Parathyroid adenoma (tissue), 2 donors: Measurements from ENCODE around the gene WNT5A.

Source experiments
- H2AFZ ChIP-seq: fragments of 300-600 bp; sonication (generic); one replicate; pipeline ENCODE4 v1.7.0; 2017; ENCODE audit warnings: antibody characterized with exemption, mild to moderate bottlenecking
- H3K27ac ChIP-seq: fragments of 300-600 bp; sonication (generic); one replicate; pipeline ENCODE4 v1.7.0; 2017
- H3K27me3 ChIP-seq: fragments of 300-600 bp; sonication (generic); one replicate; pipeline ENCODE4 v1.7.0; 2017; ENCODE audit warnings: low read length; ENCODE audit not compliant: control insufficient read depth, insufficient read depth
- H3K36me3 ChIP-seq: fragments of 300-600 bp; sonication (generic); one replicate; pipeline ENCODE4 v1.7.0; 2017; ENCODE audit warnings: low read length; ENCODE audit not compliant: control insufficient read depth, insufficient read depth
- H3K4me1 ChIP-seq: fragments of 300-600 bp; sonication (generic); one replicate; pipeline ENCODE4 v1.7.0; 2017; ENCODE audit warnings: control low read depth
- H3K4me2 ChIP-seq: fragments of 300-600 bp; sonication (generic); one replicate; pipeline ENCODE4 v1.7.0; 2017; ENCODE audit warnings: low read length
- H3K4me3 ChIP-seq: fragments of 300-600 bp; sonication (generic); one replicate; pipeline ENCODE4 v1.7.0; 2017; ENCODE audit warnings: low read depth, low read length
- H3K79me2 ChIP-seq: fragments of 300-600 bp; sonication (generic); one replicate; pipeline ENCODE4 v1.7.0; 2017; ENCODE audit warnings: control low read depth
- H3K9ac ChIP-seq: fragments of 300-600 bp; sonication (generic); one replicate; pipeline ENCODE4 v1.7.0; 2017; ENCODE audit warnings: mild to moderate bottlenecking
- H3K9me3 ChIP-seq: fragments of 300-600 bp; sonication (generic); one replicate; pipeline ENCODE4 v1.7.0; 2017; ENCODE audit warnings: low read length; ENCODE audit not compliant: control insufficient read depth
- TF ChIP-seq, protein P1 (sequence below): fragments of 300-600 bp; sonication (generic); IDR thresholded peaks from one replicate; pipeline ENCODE4 v1.7.0; 2017; ENCODE audit warnings: antibody characterized with exemption, mild to moderate bottlenecking
- donor health status: primary hyperparathyroidism.

The WNT5A gene

DNA sequence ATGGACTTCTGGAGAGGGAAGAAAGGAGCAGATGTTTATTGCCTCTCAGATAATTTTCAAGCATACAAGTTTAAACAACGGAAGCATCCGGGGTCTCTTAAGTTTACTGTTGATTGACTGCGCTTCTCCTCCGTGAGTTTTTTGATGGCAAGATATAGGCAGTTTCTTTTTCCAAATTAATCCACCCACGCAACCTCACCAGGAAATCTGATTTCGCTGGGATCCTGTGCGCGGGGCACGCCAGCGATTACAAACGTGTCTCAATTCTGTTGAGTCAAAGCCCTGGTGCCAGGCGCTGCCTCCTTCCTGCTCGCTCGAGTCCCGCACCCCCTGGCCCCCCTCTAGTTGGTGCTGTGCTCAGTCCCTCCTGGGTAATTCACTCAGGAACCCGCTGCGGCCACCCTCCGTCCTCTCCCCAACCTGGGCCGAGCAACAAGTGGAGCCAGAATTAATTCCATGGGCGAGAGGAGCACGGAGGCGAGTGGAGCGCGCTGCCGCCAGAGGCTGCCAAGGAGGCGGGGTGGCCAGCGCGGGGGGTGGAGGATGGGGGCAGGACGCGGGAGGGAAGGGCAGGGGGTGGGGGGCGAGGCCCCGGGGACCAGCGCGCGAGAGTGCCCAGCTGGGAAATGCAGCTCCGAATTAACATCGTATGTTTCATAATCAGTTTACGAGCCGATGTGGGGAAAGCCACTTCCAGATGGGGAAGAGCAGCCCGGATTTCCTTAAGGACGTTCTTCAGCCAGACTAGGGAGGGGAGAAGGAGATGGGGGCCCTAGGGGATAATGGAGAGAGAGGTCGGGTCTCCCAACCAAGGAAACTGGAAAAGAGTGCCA, 6.0 kb downstream of the WNT5A start:
- Histone ChIP-seq H2AFZ (no peak overlapping the region), H3K4me2 (no peak overlapping the region), H3K27ac (no peak overlapping the region), H3K4me1 (no peaks in the 10 kb centered on the region), H3K27me3 (no peaks in the 10 kb centered on the region), H3K9me3 (no peaks in the 10 kb centered on the region), H3K79me2 (no peaks in the 10 kb centered on the region), H3K36me3 (no peaks in the 10 kb centered on the region), H3K9ac (no peak overlapping the region), H3K4me3 (no peak overlapping the region)
- TF ChIP-seq, protein P1, sequence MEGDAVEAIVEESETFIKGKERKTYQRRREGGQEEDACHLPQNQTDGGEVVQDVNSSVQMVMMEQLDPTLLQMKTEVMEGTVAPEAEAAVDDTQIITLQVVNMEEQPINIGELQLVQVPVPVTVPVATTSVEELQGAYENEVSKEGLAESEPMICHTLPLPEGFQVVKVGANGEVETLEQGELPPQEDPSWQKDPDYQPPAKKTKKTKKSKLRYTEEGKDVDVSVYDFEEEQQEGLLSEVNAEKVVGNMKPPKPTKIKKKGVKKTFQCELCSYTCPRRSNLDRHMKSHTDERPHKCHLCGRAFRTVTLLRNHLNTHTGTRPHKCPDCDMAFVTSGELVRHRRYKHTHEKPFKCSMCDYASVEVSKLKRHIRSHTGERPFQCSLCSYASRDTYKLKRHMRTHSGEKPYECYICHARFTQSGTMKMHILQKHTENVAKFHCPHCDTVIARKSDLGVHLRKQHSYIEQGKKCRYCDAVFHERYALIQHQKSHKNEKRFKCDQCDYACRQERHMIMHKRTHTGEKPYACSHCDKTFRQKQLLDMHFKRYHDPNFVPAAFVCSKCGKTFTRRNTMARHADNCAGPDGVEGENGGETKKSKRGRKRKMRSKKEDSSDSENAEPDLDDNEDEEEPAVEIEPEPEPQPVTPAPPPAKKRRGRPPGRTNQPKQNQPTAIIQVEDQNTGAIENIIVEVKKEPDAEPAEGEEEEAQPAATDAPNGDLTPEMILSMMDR = no peak

DNA sequence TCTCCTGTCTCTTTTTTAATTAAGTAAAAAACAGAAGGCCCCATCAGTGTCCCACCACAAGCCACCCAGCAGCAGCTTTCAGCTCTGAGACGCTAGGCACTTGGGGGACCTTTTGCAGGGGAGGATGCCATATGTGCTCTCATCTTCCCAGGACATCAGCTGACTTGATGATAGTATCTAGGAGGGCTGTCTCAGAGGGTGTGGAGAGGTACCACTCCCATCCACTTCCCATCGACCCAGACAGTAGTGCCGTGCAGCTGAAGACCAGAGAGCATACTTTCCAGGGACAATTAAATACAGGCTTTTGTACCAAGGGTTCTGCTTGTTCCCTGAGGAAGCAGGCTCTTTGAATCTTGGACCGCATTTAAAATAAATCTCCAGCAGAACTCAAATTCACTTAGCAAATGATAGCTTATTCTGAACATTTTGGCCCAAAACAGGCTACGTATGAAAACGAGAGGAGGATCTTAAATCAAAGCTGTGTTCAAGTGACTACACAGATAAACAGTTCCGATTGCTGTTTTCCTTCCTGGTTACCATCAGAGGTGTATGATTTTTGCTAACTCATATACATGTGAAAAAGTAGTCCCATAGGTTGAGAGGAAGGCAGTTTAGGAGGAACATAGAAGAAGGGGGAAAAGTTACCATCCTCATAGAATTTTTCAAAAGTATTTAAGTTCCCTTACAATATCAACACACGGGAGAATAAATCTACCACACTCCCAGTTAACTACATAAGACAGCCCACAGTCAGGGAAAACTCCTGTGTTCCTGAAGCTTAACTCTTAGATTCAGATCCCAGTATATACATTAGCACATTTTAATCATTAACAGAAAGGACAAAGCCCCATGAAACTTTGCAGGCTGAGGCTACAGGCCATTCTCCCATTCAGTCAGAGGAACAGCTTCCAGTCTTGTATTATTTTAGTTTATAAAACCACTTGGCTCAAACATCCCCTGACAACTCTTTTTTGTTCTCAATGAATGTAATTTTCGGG, 9.5 kb downstream of the WNT5A start:
- H3K36me3 ChIP-seq = no peaks in the 10 kb centered on the region
- H2AFZ ChIP-seq = no peak overlapping the region
- H3K27me3 ChIP-seq = no peaks in the 10 kb centered on the region
- H3K9ac ChIP-seq = no peak overlapping the region
- no peaks in the 10 kb centered on the region for H3K79me2 ChIP-seq
- H3K4me2 ChIP-seq = no peak overlapping the region
- TF ChIP-seq, protein P1 = no peak
- H3K4me1 ChIP-seq = no peaks in the 10 kb centered on the region
- H3K27ac ChIP-seq = no peak overlapping the region
- no peaks in the 10 kb centered on the region for H3K9me3 ChIP-seq
- no peak overlapping the region for H3K4me3 ChIP-seq

DNA sequence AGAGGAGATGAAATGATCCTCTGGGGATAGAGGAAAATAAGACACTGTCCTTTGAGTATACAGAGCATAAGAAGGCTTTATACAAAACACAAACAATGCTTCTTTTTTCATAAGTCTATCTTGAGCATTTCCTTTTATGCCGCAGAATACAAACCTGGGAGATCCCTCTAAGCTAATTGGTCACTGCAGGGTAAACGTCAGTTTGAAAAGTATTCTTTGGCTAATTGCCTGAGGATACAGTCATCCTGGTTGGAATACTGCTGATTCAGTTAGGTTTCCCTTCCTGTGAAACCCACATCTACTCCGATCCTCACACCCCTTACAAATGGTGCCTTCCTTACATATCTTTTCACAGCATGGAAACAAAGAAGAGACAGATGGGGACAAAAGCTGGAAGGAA, 10.6 kb downstream of the WNT5A start:
- no peaks in the 10 kb centered on the region for H3K27me3 ChIP-seq
- H3K9ac ChIP-seq = no peak overlapping the region
- H3K4me2 ChIP-seq = no peak overlapping the region
- H3K9me3 ChIP-seq = no peaks in the 10 kb centered on the region
- TF ChIP-seq, protein P1 = no peak
- H3K36me3 ChIP-seq = no peaks in the 10 kb centered on the region
- H3K4me1 ChIP-seq = no peaks in the 10 kb centered on the region
- no peak overlapping the region for H3K27ac ChIP-seq
- no peak overlapping the region for H3K4me3 ChIP-seq
- no peak overlapping the region for H2AFZ ChIP-seq
- no peaks in the 10 kb centered on the region for H3K79me2 ChIP-seq

DNA sequence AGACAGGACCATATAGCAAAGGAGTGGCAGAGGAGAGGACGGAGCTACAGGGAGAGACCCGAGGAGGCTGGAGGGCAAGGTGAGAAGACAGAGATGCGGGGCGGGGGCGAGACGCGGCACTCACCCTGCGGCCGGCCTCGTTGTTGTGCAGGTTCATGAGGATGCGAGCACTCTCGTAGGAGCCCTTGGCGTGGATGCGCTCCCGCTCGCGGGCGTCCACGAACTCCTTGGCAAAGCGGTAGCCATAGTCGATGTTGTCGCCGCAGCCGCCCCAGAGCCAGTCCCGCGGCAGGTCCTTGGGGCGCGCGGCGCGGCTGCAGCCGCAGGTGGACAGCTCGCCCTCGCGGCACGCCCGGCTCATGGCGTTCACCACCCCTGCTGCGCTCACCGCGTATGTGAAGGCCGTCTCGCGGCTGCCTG, 12.9 kb downstream of the WNT5A start:
- TF ChIP-seq, protein P1 = no peak
- no peak overlapping the region for H3K27ac ChIP-seq
- H3K4me2 ChIP-seq = no peak overlapping the region
- no peaks in the 10 kb centered on the region for H3K36me3 ChIP-seq
- H3K4me3 ChIP-seq = no peak overlapping the region
- H3K79me2 ChIP-seq = no peaks in the 10 kb centered on the region
- H2AFZ ChIP-seq = no peak overlapping the region
- H3K27me3 ChIP-seq = no peaks in the 10 kb centered on the region
- no peaks in the 10 kb centered on the region for H3K4me1 ChIP-seq
- H3K9ac ChIP-seq = no peak overlapping the region
- H3K9me3 ChIP-seq = no peaks in the 10 kb centered on the region
